ENCODE measurements around the gene WNT5A.

The WNT5A gene

DNA sequence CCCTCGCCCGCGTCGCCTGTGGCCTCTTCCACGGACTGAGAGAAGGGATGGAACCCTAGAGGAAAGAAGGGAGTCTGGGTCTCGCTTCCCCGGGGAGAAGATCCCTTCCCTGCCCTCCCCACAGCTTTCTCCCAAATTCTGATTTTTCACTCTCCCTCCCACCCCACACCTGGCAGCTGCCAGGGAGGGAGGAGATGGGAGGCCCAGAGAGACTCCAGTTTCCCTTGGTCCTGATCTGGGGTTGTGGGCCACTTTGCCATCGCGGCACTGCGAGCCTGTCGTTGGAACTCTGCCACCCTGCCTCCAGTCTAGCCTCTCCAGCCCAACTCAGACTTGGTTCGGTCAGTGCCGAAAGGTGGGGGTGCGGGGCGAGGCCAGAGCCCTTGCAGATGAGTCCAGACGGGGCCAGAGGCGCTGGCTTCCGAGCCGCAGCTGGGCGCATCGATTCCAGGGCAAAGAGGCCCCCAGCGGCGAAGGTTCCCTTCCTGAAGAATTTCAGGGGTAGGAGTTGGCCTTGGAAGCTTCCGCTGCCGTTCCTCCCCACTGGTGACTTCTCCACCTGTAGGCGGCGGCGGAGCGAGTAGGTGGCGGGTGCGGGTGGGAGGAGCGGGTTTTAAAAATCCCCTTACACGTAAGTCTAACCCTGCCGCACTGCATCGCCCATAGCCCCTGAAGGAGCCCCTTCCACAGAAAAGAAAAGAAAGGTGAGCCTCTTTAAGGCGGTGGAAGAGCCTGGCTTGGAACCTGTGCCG lies 5.2 kb downstream of the WNT5A start:
- no peak for DNase-seq (ENCODE audit: low read depth in 2 of 2)

DNA sequence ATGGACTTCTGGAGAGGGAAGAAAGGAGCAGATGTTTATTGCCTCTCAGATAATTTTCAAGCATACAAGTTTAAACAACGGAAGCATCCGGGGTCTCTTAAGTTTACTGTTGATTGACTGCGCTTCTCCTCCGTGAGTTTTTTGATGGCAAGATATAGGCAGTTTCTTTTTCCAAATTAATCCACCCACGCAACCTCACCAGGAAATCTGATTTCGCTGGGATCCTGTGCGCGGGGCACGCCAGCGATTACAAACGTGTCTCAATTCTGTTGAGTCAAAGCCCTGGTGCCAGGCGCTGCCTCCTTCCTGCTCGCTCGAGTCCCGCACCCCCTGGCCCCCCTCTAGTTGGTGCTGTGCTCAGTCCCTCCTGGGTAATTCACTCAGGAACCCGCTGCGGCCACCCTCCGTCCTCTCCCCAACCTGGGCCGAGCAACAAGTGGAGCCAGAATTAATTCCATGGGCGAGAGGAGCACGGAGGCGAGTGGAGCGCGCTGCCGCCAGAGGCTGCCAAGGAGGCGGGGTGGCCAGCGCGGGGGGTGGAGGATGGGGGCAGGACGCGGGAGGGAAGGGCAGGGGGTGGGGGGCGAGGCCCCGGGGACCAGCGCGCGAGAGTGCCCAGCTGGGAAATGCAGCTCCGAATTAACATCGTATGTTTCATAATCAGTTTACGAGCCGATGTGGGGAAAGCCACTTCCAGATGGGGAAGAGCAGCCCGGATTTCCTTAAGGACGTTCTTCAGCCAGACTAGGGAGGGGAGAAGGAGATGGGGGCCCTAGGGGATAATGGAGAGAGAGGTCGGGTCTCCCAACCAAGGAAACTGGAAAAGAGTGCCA lies 6.0 kb downstream of the WNT5A start:
- no peak for DNase-seq (ENCODE audit: low read depth in 2 of 2)

DNA sequence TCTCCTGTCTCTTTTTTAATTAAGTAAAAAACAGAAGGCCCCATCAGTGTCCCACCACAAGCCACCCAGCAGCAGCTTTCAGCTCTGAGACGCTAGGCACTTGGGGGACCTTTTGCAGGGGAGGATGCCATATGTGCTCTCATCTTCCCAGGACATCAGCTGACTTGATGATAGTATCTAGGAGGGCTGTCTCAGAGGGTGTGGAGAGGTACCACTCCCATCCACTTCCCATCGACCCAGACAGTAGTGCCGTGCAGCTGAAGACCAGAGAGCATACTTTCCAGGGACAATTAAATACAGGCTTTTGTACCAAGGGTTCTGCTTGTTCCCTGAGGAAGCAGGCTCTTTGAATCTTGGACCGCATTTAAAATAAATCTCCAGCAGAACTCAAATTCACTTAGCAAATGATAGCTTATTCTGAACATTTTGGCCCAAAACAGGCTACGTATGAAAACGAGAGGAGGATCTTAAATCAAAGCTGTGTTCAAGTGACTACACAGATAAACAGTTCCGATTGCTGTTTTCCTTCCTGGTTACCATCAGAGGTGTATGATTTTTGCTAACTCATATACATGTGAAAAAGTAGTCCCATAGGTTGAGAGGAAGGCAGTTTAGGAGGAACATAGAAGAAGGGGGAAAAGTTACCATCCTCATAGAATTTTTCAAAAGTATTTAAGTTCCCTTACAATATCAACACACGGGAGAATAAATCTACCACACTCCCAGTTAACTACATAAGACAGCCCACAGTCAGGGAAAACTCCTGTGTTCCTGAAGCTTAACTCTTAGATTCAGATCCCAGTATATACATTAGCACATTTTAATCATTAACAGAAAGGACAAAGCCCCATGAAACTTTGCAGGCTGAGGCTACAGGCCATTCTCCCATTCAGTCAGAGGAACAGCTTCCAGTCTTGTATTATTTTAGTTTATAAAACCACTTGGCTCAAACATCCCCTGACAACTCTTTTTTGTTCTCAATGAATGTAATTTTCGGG lies 9.5 kb downstream of the WNT5A start:
- no peak for DNase-seq (ENCODE audit: low read depth in 2 of 2)

DNA sequence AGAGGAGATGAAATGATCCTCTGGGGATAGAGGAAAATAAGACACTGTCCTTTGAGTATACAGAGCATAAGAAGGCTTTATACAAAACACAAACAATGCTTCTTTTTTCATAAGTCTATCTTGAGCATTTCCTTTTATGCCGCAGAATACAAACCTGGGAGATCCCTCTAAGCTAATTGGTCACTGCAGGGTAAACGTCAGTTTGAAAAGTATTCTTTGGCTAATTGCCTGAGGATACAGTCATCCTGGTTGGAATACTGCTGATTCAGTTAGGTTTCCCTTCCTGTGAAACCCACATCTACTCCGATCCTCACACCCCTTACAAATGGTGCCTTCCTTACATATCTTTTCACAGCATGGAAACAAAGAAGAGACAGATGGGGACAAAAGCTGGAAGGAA lies 10.6 kb downstream of the WNT5A start:
- no peak for DNase-seq (ENCODE audit: low read depth in 2 of 2)

DNA sequence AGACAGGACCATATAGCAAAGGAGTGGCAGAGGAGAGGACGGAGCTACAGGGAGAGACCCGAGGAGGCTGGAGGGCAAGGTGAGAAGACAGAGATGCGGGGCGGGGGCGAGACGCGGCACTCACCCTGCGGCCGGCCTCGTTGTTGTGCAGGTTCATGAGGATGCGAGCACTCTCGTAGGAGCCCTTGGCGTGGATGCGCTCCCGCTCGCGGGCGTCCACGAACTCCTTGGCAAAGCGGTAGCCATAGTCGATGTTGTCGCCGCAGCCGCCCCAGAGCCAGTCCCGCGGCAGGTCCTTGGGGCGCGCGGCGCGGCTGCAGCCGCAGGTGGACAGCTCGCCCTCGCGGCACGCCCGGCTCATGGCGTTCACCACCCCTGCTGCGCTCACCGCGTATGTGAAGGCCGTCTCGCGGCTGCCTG lies 12.9 kb downstream of the WNT5A start:
- DNase-seq (ENCODE audit: low read depth in 2 of 2): no peak

DNA sequence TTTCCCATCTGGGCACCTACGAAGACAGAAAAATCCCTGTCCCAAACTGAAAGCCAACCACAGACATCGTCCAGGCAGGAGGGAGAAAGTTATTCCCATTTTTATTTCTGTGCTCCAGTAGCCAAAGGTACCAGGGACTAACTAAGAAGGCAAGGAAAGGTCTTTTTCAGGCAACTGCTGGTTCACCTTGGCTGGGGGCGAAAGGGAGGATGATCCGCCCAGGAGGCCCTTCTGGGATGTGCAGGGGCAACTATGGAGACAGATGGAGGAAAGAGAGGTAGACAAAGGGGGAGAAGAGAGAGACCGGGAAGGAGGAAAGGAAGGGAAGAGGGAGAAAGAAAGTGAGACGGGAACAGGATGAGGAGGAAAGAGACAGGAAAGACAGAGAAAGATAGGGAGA lies 13.3 kb downstream of the WNT5A start:
- no peak for DNase-seq (ENCODE audit: low read depth in 2 of 2)

DNA sequence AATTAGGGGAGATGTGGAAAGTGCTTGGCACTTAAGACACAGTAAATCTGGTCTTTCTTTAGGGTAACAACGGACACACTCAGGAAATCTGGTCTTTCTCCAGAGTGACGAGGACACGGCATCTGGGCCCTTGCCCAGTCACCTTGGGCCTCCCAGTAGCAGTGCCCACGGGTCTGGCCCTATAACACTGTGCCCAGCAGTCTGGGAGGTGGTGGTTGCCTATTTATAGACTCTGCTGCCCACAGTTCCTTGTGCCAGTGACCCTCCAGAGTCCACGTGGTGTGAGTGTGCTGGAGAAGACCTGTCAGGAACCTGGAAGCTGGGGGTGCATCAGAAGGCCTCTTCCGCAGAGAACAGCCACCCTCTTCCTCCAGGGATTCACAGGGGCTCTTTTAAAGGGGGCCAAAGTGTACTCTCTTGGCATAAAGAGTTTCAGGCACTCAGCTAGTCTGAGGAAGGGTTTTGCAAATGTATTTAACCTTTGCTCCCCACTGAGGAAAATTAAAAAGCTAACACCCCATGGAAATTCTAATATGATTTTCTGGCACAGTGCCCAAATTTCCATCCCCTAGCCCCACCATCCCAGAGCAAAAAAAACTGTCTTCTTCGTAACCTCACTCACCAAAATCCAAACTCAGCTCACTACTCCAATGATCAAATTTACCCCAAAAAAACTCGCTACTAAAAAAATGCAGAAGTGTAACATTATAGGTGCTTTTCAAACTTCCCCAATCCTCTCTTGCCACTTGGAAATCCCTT lies 15.4 kb downstream of the WNT5A start:
- no peak for DNase-seq (ENCODE audit: low read depth in 2 of 2)

DNA sequence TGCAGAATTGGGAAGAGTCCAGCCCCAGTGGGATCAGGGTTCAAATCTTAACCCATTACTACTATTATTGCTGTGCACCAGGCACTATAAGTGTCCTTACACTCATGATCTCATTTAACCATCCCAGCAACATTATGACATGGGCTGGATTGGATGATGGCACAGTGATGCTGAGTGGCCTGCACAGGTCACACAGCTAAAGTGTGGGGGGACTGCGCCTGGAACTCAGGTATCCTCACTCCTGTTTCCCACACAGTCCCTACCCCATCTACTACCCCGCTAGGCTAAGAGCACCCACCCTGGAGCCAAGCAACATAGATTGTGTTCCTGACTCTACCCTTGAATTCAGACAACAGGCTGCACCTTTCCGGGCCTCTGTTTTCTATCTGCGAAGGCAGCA lies 16.0 kb downstream of the WNT5A start:
- no peak for DNase-seq (ENCODE audit: low read depth in 2 of 2)

DNA sequence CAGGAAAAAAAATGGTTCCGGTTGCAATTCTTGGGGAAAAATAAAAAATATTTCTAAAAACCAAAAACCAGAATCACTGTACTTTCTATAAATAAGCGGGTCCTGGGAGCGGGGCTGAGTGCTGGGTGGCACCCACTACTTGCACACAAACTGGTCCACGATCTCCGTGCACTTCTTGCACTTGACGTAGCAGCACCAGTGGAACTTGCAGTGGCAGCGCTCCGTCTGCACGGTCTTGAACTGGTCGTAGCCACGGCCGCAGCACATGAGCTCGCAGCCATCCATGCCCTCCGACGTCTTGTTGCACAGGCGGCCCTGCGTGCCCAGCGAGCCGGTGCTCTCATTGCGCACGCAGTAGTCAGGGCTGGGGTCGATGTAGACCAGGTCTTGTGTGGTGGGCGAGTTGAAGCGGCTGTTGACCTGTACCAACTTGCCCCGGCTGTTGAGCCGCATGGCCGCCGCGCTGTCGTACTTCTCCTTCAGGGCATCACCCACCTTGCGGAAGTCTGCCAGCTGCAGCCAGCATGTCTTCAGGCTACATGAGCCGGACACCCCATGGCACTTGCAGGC lies 17.1 kb downstream of the WNT5A start:
- no peak for DNase-seq (ENCODE audit: low read depth in 2 of 2)

DNA sequence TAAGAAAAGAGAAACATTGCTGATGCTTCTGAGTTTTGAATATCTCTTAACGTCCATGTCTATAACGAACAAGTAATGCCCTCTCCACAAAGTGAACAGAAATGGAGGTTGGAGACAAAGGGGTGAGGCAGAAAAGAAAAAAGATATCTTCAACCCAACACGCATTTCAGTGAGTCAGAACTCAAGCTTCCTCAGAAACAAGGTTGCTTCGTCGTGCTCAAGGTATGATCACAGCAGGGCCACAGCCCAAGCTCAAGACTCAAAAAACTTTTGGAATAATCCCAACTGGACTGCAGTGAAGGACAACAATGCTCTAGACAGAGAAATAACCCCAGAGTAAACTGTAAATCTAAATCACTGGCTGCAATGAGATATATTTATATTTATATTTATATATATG lies 18.9 kb downstream of the WNT5A start:
- DNase-seq (ENCODE audit: low read depth in 2 of 2): no peak

DNA sequence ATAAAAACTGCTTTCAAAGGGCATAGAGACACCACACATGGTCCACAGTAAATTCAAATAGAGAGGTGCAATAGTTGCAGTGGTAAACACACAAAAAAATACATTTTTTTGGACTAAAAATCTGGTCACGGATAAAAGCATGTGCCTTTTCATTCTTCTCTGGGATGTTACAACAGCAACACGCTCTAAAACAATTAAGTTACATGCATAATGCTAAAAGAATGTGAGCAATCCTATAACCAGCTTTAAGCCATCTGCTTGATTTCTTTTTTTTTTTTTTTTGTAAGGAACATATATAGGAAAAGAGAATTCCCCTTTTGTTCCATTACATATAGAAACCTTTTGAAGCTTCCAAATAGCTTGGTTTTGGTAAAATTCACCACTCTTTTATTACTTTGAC lies 20.0 kb downstream of the WNT5A start:
- DNase-seq (ENCODE audit: low read depth in 2 of 2): no peak

DNA sequence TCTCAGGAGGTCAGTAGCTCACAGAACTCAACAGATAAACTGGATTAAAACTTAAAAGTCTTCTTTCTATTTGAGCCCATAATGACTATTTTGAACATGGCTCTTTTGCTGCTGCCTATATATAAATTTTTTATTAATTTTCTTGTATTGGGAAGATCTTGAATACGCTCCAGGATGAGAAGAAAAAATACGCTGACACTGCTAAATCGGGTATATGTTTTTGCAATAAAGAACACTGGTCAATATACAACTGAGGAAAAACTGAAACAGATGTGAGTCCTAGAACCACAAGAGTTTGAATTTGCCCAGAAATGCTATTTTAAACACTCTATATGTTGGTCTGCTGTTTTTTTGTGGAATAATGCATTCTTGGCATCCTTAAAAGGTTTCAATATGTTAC lies 20.6 kb downstream of the WNT5A start:
- DNase-seq (ENCODE audit: low read depth in 2 of 2): no peak

DNA sequence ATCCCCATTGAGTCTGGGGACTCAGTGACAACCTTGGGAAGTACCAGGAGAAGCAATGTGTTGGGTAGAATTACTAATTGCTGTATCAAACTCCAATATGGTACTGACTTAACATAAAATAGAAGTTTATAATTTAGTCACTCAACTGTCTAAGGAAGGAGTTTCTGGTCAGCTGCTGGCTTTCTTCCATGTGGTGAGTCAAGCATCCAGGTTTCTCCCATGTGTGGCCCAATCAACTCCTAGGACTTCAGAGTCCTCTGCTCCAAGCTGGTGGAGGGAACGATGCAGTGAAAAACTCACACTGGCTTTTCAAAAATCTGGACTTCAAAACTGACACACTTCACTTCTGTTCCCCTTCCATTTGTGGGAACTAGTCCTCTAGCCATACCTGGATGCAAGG lies 25.2 kb downstream of the WNT5A start:
- no peak for DNase-seq (ENCODE audit: low read depth in 2 of 2)

DNA sequence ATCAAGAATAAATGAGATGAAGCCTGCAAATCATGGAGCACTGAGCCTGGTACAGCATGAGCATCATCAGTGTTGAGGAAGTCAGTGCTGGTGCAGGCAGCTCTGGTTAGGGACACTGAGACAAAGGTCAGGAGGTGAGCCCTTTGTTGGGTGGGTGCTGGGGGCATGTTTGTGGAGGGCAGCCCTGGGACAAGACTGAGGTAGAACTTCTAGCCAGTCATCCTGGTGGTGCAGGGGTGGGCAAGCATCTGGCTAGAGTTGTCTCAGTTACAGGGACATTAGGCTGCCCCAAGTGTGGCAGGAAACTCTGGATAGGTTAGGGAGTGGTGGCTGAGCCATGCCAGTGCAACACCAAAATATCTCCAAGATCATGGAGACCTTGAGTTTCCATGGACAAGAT lies 27.3 kb downstream of the WNT5A start:
- DNase-seq (ENCODE audit: low read depth in 2 of 2): no peak

DNA sequence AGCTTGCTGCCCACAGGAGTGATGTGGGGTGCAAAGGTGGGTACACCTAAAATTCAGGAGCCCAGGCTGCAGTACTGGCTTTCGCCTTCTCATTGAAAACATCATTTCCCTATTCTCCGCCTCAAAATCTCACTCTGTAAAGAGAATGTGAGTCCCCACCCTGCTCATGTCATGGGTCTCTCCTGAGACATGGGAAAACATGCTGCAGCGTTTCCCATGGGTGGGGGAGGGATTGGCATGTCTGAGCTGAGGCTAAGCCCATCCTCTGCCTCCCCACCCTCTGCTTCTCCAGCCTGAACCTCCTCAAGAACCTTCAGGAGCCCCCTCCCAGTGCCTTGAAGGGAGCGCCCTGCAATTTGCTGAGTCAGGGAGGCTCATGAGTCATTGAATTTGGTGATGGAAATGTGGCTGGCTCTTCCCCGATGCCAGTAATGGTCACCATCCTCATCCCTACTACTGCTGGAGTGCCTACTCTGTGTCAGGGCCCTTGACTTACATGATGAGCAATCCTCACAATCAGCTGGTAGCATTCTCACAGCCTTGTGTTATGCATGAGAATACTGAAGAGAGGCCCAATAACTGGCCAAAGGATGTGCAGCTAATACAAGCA lies 28.8 kb downstream of the WNT5A start:
- DNase-seq (ENCODE audit: low read depth in 2 of 2): no peak

DNA sequence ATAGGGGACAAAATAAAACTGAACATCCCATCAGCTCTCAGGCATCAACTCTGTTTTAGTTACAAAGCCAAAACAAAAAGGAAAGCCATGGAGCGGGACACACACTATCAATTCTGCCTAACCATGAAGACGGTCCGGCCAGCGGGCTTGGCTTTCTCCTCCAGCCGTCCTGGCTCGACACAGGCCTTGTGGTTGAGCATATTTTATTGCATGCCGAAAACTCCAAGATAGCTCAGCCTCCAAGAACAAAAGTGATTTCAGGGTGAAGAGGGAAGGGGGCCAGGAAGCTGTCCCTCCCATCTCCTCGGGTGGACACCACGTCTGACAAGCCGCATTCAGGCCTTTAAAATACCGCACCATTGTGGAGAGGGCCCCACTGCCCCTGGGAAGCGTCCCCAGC lies 31.2 kb downstream of the WNT5A start:
- DNase-seq (ENCODE audit: low read depth in 2 of 2): no peak

DNA sequence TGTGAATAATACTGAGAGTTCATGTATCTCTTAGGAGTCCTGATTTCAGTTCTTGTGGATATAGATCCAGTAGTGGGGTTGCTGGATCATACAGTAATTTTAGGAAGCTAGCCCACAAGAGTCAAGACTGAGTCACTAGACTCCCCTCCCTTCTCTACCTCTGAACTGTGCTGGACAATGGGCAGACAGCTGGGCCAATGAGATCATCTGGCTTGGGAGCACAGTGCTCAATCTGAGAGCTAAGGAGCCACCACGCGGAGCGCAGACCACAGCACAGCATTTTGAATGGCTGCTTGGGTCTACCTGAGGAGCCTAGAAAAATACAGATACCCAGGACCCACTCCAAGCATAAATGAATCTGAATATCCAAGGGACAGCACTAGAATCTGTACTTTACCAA lies 32.5 kb downstream of the WNT5A start:
- DNase-seq (ENCODE audit: low read depth in 2 of 2): no peak

DNA sequence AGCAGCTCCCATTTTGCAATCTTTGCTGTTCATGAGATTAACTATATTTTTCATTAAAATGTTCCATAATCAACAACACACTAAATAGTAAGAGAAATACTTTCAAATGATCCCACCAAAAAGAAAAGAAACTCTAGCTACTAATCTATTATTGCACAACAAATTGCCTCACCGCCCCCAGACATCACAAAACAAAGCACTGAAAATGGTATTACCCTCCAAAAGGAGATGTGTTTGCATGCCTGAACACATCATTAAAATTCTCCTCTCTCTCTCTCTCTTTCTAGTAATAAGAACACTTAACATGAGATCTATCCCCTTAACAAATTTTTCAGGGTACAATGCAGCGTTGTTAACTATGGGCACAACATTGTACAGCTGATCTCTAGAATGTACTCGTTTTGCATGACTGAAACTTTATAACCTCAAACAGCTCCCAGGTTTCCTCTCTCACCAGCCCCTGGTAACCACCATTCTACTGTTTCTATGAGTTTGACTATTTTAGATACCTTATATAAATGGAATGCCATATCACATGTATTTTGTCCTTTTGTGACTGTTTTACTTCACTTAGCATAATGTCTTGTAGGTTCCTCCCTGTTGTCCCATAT lies 33.1 kb downstream of the WNT5A start:
- DNase-seq (ENCODE audit: low read depth in 2 of 2): no peak

DNA sequence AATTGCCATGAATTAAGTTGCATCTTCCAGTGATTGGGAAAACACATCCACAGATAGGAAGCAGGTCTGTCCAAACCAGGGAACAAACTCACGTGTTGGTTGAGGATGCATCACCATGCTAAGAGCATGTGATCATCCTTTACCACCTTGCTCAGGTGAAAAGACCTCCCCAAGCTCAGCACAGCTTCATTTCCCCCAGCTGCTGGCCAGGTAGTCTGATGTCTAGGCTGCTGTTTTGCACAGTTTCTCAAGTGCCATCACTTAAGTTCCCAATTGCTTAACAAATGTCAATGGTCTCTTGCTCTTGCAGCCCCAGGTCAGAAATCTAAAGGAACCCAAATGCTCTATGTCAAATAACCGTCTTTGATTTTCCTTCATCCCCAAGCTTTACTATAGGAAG lies 34.2 kb downstream of the WNT5A start:
- no peak for DNase-seq (ENCODE audit: low read depth in 2 of 2)

DNA sequence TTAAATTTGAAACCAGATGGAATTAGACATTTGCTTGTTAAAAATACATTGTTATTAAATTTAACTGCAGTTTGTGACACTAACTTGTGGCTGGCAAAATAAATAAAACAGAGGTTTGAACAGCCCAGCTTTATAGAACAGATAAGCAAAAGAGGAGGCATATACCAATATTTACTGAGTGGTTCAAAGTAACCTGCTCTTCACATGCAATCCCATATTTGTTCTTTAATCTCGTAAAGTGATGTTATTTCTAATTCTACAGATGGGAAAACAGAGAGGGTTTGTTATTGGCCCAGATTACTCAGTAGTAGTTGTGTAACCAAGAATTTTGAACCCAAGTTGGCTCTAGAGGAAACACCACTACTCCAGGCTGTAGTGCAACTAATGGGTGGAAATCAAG lies 37.6 kb downstream of the WNT5A start:
- no peak for DNase-seq (ENCODE audit: low read depth in 2 of 2)
